Thyroid gland (tissue), 4 donors: Measurements from ENCODE around the gene ATRNL1. TPM values are rescaled to one million over a fixed set of nuclear protein-coding genes. Genes with fewer than 3 reads are reported as not detected.

Experiments used
- DNase-seq, 2 donors: peaks; one replicate each; pipeline ENCODE4 v3.0.0-alpha.2; 2019
- H3K27ac ChIP-seq, 3 donors: fragments of 200-600 bp; sonication (generic); 1 replicate in 2 of 3; 2 replicates in 1 of 3; pipeline ENCODE4 v1.5.1; 2016 to 2019; ENCODE audit warnings: mild to moderate bottlenecking in 1 of 3, moderate library complexity in 1 of 3
- H3K27me3 ChIP-seq: fragments of 200-600 bp; sonication (generic); one replicate; pipeline ENCODE4 v1.5.1; 2019
- H3K36me3 ChIP-seq, 2 donors: fragments of 200-600 bp; sonication (generic); one replicate each; pipeline ENCODE4 v1.5.1; 2016 to 2019
- H3K4me1 ChIP-seq, 2 donors: fragments of 200-600 bp; sonication (generic); one replicate each; pipeline ENCODE4 v1.5.1; 2017 to 2019
- H3K4me3 ChIP-seq, 3 donors: fragments of 200-600 bp; sonication (generic); replicated peaks in 1 of 3; 1 replicate in 2 of 3; 2 replicates in 1 of 3; pipeline ENCODE4 v1.5.1; 2016; ENCODE audit warnings: mild to moderate bottlenecking in 1 of 3
- H3K9me3 ChIP-seq: fragments of 200-600 bp; sonication (generic); one replicate; pipeline ENCODE4 v1.5.1; 2017
- CTCF ChIP-seq, 6 experiments: fragments of 200-600 bp in 3 of 6; fragments of 450-650 bp in 3 of 6; sonication (generic) in 3 of 6; IDR thresholded peaks; one replicate each; pipeline ENCODE4 v1.5.1; 2016 to 2019; ENCODE audit warnings: antibody characterized with exemption in 6 of 6, mild to moderate bottlenecking in 2 of 6, inconsistent platforms in 1 of 6, moderate library complexity in 1 of 6
- POLR2A ChIP-seq, 2 donors: fragments of 450-650 bp; IDR thresholded peaks; one replicate each; pipeline ENCODE4 v1.6.1; 2017; ENCODE audit warnings: antibody characterized with exemption in 2 of 2, mild to moderate bottlenecking in 2 of 2, moderate library complexity in 1 of 2
- WGBS, 2 donors: methylation state at CpG; one replicate each; pipeline ENCODE4 v1.1.5; 2017; 5-methylcytosine and 5-hydroxymethylcytosine counted together
- intact Hi-C: fragments of 100-400 bp; cut with DNase I; formaldehyde crosslinking; loops from one replicate; pipeline ENCODE4 v1.15.1; 2023
- total RNA-seq, 4 donors: library from RNA; depleted of rRNA; stranded (reverse); fragments of >200 nt; gene quantifications; one replicate each; pipeline ENCODE4 v1.2.3, GENCODE V29; 2016

The ATRNL1 gene
- total RNA-seq, 4 donors from 2014 or later: 2.3 to 6.3 (median 3.8) TPM

- H3K4me1 ChIP-seq: no peaks in the 10 kb centered on the region
- WGBS, 2 donors: 80 to 89% methylated on average over 3 of the region's 3 CpGs
- intact Hi-C loops: loop anchor here (10.0 kb wide), 1 partner anchor 242 kb away; no protein-coding TSS in a partner anchor
- no peak for TF ChIP-seq POLR2A (IDR thresholded peaks at IDR 0.05)
- TF ChIP-seq CTCF (IDR thresholded peaks at IDR 0.05): no peak
- H3K9me3 ChIP-seq: no peaks in the 10 kb centered on the region
- no peaks in the 10 kb centered on the region for H3K36me3 ChIP-seq
- no peak overlapping the region for H3K27ac ChIP-seq
- H3K4me3 ChIP-seq: no peak overlapping the region
- no peaks in the 10 kb centered on the region for H3K27me3 ChIP-seq
- DNase-seq: no peak
Observed at GRCh38 chr10:115117301-115117700, 24.1 kb downstream of the ATRNL1 start.

- Histone ChIP-seq H3K4me1 (no peaks in the 10 kb centered on the region), H3K9me3 (no peaks in the 10 kb centered on the region), H3K27ac (no peak overlapping the region), H3K36me3 (no peaks in the 10 kb centered on the region), H3K4me3 (no peak overlapping the region), H3K27me3 (no peaks in the 10 kb centered on the region)
- no peak for TF ChIP-seq POLR2A (IDR thresholded peaks at IDR 0.05)
- no peak for TF ChIP-seq CTCF (IDR thresholded peaks at IDR 0.05)
- DNase-seq: no peak
- intact Hi-C loops: loop anchor here (10.0 kb wide), 1 partner anchor 244 kb away; no protein-coding TSS in a partner anchor
- 79 to 85% methylated on average over 1 of the region's 1 CpG for whole genome bisulfite sequencing, 2 donors
Observed at GRCh38 chr10:115118346-115118745, 25.2 kb downstream of the ATRNL1 start.

GRCh38 chr10:115125505-115125904 is 32.3 kb downstream of the ATRNL1 start:
- H3K4me1 ChIP-seq: no peaks in the 10 kb centered on the region
- no peak for DNase-seq
- H3K27ac ChIP-seq: no peak overlapping the region
- no peak overlapping the region for H3K4me3 ChIP-seq
- intact Hi-C loops: no loop called here
- 82 to 83% methylated on average over 4 of the region's 4 CpGs for WGBS, 2 donors
- H3K9me3 ChIP-seq: no peaks in the 10 kb centered on the region
- H3K36me3 ChIP-seq: no peaks in the 10 kb centered on the region
- TF ChIP-seq CTCF (IDR thresholded peaks at IDR 0.05) (no peak), POLR2A (IDR thresholded peaks at IDR 0.05) (no peak)
- H3K27me3 ChIP-seq: no peaks in the 10 kb centered on the region

- Histone ChIP-seq H3K4me1 (no peaks in the 10 kb centered on the region), H3K36me3 (no peaks in the 10 kb centered on the region), H3K27ac (no peak overlapping the region), H3K27me3 (no peaks in the 10 kb centered on the region), H3K9me3 (no peaks in the 10 kb centered on the region), H3K4me3 (no peak overlapping the region)
- intact Hi-C loops: no loop called here
- no peak for DNase-seq
- TF ChIP-seq CTCF (IDR thresholded peaks at IDR 0.05) (peak in 3 of 6 experiments; percentile 39 to 55 (median 46)), POLR2A (IDR thresholded peaks at IDR 0.05) (no peak)
Observed at GRCh38 chr10:115129752-115130151, 36.6 kb downstream of the ATRNL1 start.

GRCh38 chr10:115136616-115137015 is 43.5 kb downstream of the ATRNL1 start:
- no peak for TF ChIP-seq CTCF (IDR thresholded peaks at IDR 0.05)
- H3K4me1 ChIP-seq: no peaks in the 10 kb centered on the region
- intact Hi-C loops: no loop called here
- no peaks in the 10 kb centered on the region for H3K36me3 ChIP-seq
- H3K27ac ChIP-seq: no peak overlapping the region
- H3K9me3 ChIP-seq: no peaks in the 10 kb centered on the region
- no peak overlapping the region for H3K4me3 ChIP-seq
- H3K27me3 ChIP-seq: no peaks in the 10 kb centered on the region
- no peak for DNase-seq
